Measurements from ENCODE around the gene ACLY.

GRCh38 chr17:41914358-41914766, 4.4 kb downstream of the ACLY start:
- TF ChIP-seq CTCF (IDR thresholded peaks at IDR 0.05) (no peak), POLR2A (IDR thresholded peaks at IDR 0.05) (no peak)

All from heart left ventricle (tissue), 13 donors.